HG03280 (cell line): ENCODE measurements around the gene LTBP2.

Experiments
- ATAC-seq: cut with Tn5 transposase; IDR thresholded peaks from one replicate; pipeline ENCODE4 v1.9.1; 2021; ENCODE audit warnings: mild to moderate bottlenecking, moderate library complexity; ENCODE audit not compliant: unreplicated experiment

The LTBP2 gene

DNA sequence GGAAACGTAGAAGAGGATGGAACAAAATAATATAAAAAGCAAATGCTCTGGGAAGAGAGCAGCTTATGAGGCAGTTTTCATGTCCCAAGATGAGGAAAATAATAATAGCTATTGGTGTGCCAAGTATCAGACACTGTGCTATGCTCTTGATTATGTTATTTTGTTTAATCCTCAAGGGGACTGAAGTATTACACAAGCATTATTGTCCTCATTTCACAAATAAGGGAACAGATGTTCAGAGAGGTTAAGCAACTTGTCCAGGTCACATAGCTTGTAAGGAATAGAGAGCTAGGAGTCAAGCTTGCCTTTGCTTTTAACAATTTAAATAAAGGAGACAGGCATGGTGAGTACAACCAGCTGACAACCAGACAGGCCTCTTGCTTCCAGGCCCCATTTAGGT lies 26.9 kb upstream of the LTBP2 start:
- ATAC-seq = no peak

DNA sequence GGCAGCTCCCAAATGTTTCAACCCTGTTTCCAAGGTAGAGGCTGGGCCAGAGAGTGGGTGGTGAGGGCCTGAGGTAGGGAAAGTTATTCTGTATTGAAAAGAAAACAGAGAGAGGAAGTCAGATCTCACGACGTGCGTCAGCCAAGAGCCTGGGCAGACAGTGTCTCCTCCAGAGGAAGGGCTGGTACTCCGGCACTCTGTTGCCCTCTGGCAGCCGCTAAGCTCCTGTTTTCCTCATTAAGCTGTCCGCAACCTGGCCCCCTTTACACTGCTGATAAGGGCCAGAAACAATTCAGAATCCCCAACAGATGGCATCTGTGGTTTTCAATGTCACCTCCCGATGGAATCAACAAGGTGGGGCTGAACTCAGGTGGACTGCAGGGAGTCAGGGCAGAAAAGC lies 26.0 kb upstream of the LTBP2 start:
- no peak for ATAC-seq

DNA sequence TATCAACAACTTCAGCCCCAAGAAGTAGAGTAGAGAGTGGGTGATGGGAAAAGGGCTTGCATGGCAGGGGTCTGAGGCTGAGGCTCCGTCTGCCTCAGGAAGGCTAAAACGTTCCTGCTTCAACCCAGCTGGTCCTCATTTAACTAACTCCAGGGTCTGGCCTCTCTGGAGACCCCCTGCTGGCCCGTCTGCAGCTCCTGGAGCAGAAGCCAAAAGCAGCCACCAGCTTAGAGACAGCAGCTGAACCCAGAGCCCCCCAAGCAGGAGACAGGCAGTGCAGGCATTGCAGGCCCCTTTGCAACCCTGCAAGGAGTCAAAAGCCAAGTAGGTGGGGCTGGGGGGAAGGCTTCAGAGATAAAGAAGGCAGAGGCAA lies 25.1 kb upstream of the LTBP2 start:
- no peak for ATAC-seq

DNA sequence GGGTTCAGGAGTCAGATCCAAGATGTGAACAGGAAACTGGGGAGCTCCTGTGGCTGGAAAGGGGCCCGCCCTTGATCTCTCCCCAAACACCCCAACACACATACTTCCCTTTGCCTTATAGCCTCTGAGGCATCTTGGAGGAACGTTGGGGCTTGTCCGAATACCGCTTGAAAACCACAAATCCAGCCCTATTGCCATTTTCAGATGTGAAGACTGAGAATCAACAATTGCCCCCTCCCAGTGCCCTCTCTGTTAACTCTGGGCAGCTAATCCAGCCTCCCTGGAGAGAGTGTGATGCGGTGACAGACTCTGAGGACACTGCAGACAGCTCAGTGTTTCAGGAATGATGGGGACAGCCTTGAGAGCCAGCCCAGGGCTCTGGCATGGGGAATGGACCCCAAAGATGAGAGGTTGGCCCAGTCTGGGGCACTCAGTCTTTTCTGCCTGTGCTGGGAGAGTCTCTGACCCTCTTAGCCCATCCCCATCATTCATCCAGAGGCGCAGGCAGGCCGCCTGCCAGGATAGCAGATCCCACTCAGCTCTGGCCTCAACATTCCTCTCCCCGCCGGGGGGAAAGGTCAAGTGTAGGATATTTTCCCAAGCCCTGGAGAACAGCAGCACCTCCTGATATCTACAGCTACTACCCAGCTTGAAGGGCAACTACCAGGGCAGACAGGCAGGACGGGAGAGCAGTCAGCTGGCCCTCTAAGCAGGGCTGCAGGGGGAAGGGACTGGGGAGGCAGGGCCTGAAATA lies 24.6 kb upstream of the LTBP2 start:
- no peak for ATAC-seq

DNA sequence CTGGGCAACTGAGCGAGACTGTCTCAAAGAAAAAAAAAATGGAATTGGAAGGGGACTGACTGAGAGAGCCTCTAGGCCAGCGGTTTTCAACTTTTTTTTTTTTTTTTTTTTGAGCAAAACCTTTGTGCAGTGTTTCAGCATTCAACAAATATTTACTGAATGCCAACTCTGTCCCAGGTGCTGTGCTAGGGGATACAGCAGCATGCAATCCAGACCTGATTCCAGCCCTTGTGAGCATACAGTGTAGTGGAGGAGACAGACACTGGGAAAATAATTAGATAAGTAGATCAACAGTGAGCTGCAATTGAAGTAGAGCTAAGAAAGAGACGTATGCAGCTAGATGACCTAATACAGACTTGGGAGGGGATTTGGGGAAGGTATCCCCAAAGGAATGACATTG lies 23.8 kb upstream of the LTBP2 start:
- no peak for ATAC-seq

DNA sequence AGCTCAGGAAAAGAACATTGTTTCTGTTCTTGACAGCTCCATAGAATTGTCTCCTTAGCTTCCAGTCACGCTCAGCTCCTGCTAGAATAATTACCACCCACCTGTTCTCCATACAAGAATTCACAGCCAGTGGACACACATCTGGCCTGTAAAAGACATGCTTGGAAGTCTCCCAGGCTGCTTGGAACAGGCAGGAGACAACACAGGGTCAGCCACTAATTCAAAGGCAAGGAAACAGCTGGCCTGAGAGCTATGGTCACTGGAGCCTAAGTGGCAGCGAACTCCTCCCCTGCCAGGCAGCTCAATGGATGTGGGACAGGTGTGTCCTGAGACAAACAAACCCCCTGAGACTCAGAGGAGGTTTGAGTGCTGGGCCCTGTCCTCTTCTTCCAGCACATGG lies 22.9 kb upstream of the LTBP2 start:
- ATAC-seq = no peak

DNA sequence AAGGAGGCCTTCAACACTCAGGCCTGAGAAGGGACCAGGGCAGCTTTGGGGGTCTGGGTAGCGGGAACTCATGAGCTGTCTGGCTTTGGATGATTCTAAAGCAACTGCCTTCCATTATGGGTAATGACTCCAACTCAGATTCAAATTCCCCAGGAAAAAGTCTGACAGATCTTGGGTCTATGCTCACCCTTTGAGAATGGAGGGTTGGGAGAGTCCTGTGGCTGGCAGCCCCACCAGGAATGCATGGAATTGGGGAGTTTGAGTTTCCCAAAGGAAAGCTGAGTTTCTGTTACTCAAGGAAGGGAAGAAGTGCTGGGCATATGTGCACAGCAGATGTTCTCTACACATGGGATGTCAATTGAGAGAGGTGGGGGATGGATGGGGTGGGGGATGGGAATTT lies 22.4 kb upstream of the LTBP2 start:
- ATAC-seq = no peak

DNA sequence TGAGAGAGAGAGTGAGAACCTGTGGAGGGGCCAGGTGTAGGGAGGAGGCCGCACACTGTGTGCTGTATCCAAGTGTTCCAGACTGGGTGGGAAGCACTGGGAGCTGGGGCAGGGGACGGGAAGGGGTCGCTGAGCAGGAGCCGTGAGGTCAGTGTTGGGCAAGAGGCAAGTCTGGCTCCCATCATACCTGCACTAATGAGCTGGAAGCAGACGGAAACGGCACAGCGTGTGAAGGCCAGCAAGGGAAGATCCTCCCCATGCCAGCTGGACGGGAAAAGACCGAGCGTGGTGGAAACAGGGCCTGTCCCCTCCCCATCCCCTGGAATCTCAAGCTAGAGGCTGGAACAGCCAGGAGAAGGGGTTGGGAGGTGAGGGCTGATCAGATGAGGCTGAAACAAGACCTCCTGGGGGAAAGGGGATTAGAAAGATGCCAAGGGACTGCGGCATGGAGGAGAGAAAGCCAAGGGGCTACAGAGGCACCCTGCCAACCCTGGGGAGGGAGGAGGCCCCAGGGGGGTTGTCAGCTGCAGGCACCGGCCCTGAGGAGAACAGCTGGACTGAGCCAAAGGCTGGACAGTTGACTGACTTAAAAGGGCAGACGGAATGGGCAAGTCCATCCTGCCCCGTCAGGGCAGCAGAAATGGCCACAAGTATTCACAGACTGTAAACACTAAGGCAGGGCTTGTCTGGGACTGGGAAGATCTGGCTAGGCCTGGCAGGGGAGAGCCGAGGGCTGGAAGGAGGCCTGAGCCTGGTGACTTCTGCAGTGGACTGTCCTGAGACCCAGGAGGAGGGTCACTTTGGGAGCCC lies 19.0 kb upstream of the LTBP2 start:
- ATAC-seq = no peak

DNA sequence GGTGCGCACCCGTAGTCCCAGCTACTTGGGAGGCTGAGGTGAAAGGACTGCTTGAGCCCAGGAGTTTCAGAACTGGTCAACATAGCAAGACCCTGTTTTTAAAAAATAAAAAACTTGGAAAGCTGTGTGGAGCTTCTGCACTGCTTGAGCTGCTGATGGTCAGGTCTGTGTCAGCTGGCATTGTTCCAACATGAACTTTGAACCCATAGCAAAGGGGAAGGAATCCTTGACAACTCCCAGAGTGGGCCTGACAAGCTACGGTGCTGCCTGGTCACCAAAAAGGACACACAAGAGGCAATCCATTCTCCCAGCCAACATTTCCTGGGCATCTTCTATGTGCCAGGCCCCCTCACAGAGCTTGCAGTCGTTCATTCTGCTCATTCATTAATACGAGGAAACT lies 16.4 kb upstream of the LTBP2 start:
- no peak for ATAC-seq

DNA sequence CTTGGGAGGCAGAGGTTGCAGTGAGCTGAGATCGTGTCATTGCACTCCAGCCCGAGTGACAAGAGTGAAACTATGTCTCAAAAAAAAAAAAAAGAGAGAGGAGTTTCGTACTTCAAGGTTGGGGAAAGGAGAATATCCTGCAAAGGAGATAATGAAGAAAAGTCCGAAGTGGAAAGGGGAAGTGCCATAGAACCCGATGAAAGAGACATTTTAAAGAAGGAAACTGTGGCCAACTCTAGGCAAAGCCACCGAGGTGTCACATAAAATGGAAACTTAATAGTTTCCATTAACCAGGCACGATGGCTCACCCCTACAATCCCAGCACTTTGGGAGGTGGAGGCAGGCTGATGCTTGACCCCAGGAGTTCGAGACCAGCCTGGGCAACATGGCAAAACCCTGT lies 15.0 kb upstream of the LTBP2 start:
- ATAC-seq = no peak

DNA sequence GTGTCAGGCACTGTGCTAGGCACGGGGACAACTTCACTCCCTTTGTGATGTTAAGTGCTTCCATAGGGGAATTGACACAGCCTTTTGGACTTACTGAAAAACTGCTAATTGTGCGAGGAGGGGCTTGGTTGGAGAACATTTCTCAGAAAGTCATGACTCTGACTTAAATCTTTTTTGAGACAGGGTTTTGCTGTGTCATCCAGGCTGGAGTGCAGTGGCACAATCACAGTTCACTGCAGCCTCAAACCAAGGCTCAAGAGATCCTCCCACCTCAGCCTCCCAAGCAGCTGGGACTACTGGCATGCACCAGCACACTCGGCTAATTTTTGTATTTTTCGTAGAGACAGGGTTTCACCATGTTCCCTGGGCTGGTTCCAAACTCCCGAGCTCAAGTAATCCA lies 10.2 kb upstream of the LTBP2 start:
- ATAC-seq = no peak

DNA sequence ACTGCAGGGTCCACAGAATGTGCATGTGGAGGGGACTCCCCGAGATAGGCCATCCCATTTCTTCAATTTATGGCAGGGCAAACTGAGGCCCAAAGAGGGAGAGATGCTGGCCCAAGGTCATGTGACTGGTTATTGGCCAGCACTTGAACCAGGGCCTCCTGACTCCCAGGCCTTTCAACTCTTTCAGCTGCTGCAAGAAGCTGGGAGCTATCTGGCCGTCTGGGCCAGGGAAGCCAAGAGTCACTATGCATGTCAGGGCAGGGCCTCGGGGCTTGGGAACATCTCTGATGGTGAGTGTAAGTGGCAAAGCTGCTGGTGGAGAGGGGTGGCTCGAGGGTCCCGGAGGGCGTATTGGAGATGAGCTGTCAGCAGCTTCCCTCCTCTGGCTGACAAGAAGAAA lies 9.5 kb upstream of the LTBP2 start:
- ATAC-seq = no peak

DNA sequence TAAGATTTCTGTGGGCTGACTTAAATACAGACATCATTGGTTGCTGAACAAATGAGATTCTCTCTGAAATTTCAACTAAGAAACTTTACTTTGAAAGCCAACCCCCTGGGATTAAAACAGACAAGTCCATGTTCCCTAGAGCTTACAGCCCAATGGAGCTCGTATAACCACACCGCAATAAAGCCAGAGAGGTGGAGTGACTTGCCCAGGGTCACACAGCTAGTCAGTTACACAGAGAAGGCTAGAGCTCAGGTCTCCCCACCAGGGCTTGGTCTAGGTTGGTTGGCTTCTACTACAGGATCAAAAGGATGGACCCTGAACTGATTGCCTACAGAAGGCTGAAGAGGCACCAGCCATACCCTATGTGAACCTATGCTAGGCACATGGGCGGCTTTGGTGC lies 8.9 kb upstream of the LTBP2 start:
- ATAC-seq = no peak

DNA sequence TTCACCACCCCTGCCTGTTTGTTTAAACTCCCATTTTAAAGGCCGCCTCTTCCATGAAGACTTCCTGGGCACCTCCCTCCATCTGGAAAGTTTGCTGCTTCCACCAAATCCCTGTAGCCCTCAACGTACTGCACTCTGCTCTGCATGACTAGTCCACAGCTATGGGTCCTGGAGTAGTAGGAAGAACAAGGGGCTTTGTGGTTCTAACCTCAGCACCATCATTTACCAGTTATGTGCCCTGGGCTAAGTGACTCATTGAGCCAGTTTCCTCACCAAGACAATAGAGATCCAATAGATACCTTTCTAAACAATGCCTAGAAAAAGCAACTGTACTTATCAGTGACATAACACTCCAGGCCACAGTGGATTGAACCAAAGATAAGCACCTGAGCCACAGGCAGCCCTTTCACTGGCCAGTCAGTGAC lies 8.5 kb upstream of the LTBP2 start:
- no peak for ATAC-seq

DNA sequence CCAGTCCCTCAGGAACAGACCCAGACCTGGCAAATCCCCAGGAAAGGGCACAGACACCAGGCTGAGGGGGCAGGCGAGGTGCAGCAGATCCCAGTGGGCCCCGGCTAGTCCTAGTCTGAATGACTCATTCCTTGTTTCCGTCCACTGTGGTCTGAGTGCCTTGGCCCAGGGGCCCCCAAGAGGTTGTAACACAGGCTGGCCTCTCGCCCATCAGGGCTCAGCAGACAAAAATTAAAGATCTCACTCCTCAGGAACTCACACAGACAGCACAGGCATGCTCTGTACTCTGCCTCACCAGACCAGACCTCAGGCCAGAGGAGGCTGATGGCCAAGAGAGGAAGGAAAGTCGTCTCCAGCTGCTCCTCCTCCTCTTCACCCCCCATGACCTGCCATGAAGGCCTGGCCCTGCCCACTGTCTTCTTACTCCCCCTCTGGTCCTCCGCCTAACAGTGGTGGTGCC lies 7.7 kb upstream of the LTBP2 start:
- ATAC-seq = no peak

DNA sequence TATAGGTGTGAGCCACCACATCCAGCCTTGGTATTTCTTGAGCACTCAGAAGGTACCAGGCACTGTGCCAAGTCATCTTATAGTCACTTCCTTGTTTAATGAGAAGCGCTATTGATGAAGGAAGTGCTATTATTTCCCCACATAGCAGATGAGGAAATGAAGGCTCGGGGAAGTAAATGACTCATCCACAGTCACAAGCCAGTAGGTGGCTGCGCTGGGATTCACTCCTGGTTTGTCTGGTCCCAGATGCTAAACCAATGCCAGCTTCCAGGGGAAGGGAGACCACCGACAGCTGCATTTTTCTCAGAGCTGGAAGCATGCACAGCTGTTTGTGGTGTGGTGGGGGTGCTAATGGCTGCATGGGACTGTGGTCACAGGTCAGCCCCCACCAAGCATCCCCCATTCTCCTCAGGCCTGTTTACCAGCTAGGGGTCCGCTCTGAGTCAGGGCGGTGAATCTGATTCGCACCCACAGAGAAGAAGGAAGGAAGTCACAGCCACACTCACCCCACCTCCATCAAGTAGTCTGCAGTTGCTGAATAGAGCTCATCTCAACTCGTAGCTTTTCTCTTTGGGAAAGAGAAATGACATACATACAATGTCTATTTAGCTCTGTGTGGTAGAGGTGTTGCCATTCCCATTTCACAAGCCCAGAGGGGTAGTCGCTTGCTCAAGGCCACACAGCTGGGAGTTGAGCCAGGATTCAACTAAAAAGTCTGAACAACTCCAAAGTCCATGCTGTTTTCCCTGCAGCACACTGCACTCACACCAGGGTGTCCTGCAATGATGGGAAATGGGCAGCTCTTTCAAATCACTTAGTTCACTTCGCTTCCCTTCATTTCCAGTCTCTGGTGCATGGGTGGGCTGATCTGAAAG lies 6.3 kb upstream of the LTBP2 start:
- no peak for ATAC-seq

DNA sequence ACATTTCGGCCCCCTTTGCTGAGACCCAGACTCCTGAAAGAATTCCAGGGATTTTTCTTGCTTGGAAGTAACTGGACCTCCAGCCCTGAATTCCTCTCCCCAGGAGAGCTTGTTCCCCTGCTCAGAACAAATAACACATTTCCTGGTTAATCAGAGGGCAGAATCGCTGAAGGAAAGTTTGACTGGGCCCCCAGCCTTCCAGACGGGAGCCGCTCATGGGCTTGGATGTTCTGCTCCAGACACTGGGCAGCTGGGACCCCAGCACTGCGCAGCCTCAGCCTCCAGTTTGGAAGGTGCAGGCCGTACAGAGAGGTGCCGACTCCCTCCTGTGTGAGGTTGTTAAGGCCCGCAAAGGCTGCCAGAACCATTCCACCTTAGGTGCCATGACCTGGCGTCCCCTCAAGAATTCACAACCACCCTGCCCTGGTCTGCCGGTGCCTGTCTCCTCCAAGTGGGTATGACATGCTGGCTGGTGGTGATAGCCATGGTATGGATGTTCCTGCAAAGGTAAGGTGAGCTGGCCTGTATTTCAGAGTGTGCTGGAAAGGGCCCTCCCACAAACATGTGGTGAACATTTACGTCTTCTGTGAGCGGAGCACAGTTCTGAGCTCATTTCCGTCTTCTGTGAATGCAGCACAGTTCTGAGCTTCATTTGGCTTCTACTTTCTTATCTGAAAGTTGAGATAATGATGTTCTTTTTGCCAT lies 5.1 kb upstream of the LTBP2 start:
- ATAC-seq = no peak

DNA sequence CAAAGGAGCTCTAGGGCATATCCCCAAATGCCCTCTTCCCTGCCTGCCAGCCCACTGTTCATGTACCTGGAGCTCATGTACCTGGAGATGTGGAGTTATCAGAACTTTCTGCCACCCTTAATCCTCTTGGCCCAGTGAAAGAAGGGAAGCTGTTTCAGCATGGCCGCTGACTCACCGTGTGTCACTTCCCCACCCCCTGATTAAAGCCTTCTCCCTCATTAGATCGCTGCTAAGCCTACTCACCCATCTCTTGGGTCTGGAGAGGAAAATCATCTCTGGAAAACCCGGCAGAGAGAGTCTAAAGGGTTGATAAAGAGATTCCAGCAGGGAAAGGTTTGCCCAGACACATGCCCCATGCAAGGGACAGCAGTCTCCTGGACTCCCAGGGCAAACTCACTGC lies 4.5 kb upstream of the LTBP2 start:
- no peak for ATAC-seq

DNA sequence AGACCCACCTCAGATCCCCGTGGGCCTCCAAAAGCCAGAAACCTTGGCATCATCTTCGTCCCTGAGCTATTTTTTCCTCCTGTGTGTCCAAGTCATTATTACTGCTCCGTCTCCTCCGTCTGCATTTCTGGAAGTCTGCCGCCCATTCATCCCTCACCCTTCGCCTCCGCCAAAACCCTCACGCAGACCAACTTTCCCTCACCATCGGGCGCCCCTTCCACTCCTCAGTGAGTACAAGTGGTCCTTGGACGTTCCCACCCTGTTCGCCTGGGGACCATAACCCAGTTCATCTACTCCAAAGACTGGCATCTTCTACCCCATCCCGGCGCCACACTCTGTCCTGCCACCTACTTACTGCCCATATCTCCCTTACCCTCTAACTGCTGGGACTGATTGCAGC lies 3.7 kb upstream of the LTBP2 start:
- no peak for ATAC-seq

DNA sequence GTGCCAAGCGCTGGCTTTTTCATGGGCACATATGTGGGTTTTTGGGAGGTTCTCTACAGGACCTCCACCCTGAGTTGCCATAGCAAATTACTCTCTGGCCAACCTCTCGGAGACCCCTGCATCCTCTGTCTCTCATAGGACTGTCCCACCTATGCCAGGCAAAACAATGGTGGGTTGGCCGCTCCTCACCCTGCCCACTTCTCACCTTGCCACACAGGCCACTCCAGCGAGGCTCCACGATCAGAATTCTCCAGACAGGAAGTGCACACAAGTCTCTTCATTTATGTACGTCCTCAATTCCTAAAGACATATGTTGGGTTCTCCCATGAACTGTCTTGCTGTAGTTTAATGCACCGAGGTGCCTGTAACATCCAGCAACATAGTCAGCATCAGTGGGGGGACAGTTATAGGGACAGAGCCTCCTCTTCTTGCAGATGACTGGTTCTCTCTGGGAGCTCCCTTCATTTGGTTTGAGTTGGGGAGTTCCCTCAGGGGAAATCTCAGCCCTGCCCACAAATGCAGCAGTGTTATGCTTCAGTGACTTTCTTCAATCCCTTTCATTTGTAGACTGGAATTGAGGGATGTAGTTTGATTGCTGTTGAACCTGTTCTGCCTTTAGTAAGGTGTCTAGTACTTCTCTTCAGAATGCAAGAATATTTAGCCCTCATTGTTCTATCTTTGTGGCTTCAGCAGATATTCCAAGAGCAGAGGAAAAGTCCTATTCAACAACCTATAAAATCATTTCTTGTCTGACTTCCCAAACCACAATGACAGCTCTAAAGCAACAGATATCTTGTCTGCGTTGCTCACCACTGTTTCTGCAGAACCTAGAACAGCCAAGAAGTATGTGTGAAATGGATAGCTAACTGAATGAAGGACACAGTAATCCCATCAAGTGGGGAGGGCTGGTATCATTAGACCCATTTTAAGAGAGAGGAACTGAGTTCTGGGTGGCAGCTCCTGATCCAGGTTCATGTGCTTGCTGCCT lies 2.8 kb upstream of the LTBP2 start:
- ATAC-seq = no peak
